ENCODE measurements around the gene AUNIP.

Gene AUNIP

GRCh38 chr1:25799352-25799934, 59.8 kb downstream of the AUNIP start:
- Mint-ChIP-seq H3K4me3 (peak overlapping the region; percentile 78 to 82 (median 81)), H3K36me3 (ENCODE audit: low read depth) (peaks cover 3% of the 10 kb centered on the region), H3K4me1 (peaks cover 44% of the 10 kb centered on the region), H3K27ac (peak overlapping the region in 2 of 3 experiments; percentile 59 to 70), H3K9me3 (no peaks in the 10 kb centered on the region), H3K27me3 (ENCODE audit: low read depth) (peaks cover 27% of the 10 kb centered on the region)
- TF ChIP-seq, protein P1, sequence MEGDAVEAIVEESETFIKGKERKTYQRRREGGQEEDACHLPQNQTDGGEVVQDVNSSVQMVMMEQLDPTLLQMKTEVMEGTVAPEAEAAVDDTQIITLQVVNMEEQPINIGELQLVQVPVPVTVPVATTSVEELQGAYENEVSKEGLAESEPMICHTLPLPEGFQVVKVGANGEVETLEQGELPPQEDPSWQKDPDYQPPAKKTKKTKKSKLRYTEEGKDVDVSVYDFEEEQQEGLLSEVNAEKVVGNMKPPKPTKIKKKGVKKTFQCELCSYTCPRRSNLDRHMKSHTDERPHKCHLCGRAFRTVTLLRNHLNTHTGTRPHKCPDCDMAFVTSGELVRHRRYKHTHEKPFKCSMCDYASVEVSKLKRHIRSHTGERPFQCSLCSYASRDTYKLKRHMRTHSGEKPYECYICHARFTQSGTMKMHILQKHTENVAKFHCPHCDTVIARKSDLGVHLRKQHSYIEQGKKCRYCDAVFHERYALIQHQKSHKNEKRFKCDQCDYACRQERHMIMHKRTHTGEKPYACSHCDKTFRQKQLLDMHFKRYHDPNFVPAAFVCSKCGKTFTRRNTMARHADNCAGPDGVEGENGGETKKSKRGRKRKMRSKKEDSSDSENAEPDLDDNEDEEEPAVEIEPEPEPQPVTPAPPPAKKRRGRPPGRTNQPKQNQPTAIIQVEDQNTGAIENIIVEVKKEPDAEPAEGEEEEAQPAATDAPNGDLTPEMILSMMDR (IDR thresholded peaks at IDR 0.05; ENCODE audit: unreplicated experiment in 3 of 3): no peak

GRCh38 chr1:25798666-25799351, 60.4 kb downstream of the AUNIP start:
- TF ChIP-seq, protein P1 (IDR thresholded peaks at IDR 0.05; ENCODE audit: unreplicated experiment in 3 of 3): no peak
- peaks cover 40% of the 10 kb centered on the region for H3K4me1 Mint-ChIP-seq
- peak overlapping the region; percentile 78 to 82 (median 81) for H3K4me3 Mint-ChIP-seq
- H3K9me3 Mint-ChIP-seq: no peaks in the 10 kb centered on the region
- peaks cover 27% of the 10 kb centered on the region for H3K27me3 Mint-ChIP-seq (ENCODE audit: low read depth)
- H3K27ac Mint-ChIP-seq: peak overlapping the region in 1 of 3 experiments; percentile 19
- peaks cover 3% of the 10 kb centered on the region for H3K36me3 Mint-ChIP-seq (ENCODE audit: low read depth)

DNA sequence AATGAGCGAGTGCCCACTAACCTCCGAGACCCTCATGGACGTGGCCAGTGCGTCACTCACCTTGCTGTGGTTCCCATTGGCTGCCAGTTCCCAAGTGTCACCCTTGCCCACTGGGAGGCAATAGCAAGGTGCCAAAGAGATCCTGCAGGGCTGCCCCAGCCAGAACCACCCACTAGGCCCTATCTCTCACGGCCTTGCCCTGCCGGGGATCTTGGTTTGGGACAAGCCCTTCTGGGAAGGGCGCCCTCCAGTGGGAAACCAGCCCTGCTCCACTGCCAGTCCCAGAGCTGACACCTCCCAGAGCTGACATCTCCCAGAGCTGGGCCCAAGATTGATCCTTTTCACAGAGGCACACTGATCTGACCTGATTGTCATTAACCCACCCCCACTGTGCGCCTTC, 61.3 kb downstream of the AUNIP start:
- TF ChIP-seq, protein P1 (IDR thresholded peaks at IDR 0.05; ENCODE audit: unreplicated experiment in 3 of 3): peak; percentile 21 to 41 (median 39)
- Mint-ChIP-seq H3K9me3 (no peaks in the 10 kb centered on the region), H3K27ac (peak overlapping the region in 1 of 3 experiments; percentile 19), H3K4me3 (peak overlapping the region; percentile 36 to 81 (median 73)), H3K36me3 (ENCODE audit: low read depth) (peaks cover 3% of the 10 kb centered on the region), H3K27me3 (ENCODE audit: low read depth) (peaks cover 27% of the 10 kb centered on the region), H3K4me1 (peaks cover 38% of the 10 kb centered on the region)

- peak overlapping the region; percentile 52 to 74 (median 66) for H3K4me3 Mint-ChIP-seq
- TF ChIP-seq, protein P1 (IDR thresholded peaks at IDR 0.05; ENCODE audit: unreplicated experiment in 3 of 3): peak; percentile 73 to 76 (median 75)
- no peaks in the 10 kb centered on the region for H3K9me3 Mint-ChIP-seq
- H3K36me3 Mint-ChIP-seq (ENCODE audit: low read depth): peaks cover 3% of the 10 kb centered on the region
- peaks cover 30% of the 10 kb centered on the region for H3K27me3 Mint-ChIP-seq (ENCODE audit: low read depth)
- peak overlapping the region in 2 of 3 experiments; percentile 12 to 50 for H3K27ac Mint-ChIP-seq
- peaks cover 36% of the 10 kb centered on the region for H3K4me1 Mint-ChIP-seq
Measured at GRCh38 chr1:25796811-25797458, 62.3 kb downstream of the AUNIP start.

GRCh38 chr1:25795946-25796810, 63.1 kb downstream of the AUNIP start:
- H3K9me3 Mint-ChIP-seq: no peaks in the 10 kb centered on the region
- no peak overlapping the region for H3K27ac Mint-ChIP-seq
- peaks cover 38% of the 10 kb centered on the region for H3K4me1 Mint-ChIP-seq
- no peak overlapping the region for H3K4me3 Mint-ChIP-seq
- TF ChIP-seq, protein P1 (IDR thresholded peaks at IDR 0.05; ENCODE audit: unreplicated experiment in 3 of 3): no peak
- H3K36me3 Mint-ChIP-seq (ENCODE audit: low read depth): peaks cover 3% of the 10 kb centered on the region
- H3K27me3 Mint-ChIP-seq (ENCODE audit: low read depth): peaks cover 30% of the 10 kb centered on the region

All from nephron (organoid).